MM.1S (cell line): Measurements from ENCODE around the gene GLRA1.

Experiments
- DNase-seq: peaks from one replicate; pipeline ENCODE4 v3.0.0-alpha.2; 2015
- H2AFZ ChIP-seq: fragments of 300-600 bp; sonication (generic); 2 replicates; pipeline ENCODE4 v1.6.0; 2016; ENCODE audit warnings: antibody characterized with exemption, low read length
- H3F3A ChIP-seq: fragments of 300-600 bp; sonication (generic); 2 replicates; pipeline ENCODE4 v1.6.1; 2016; ENCODE audit warnings: mild to moderate bottlenecking, antibody characterized with exemption, low read length, moderate library complexity, mixed read lengths; ENCODE audit not compliant: insufficient read depth
- H3K27ac ChIP-seq: fragments of 300-600 bp; sonication (generic); 2 replicates; pipeline ENCODE4 v1.5.1; 2016; ENCODE audit warnings: mild to moderate bottlenecking, low read length
- H3K27me3 ChIP-seq: fragments of 300-600 bp; sonication (generic); replicated peaks from 2 replicates; pipeline ENCODE4 v1.6.0; 2016; ENCODE audit warnings: low read length; ENCODE audit not compliant: insufficient read depth
- H3K36me3 ChIP-seq: fragments of 300-600 bp; sonication (generic); replicated peaks from 2 replicates; pipeline ENCODE4 v1.6.1; 2016; ENCODE audit warnings: mild to moderate bottlenecking, low read length, mixed read lengths; ENCODE audit not compliant: insufficient read depth
- H3K4me1 ChIP-seq: fragments of 300-600 bp; sonication (generic); 2 replicates; pipeline ENCODE4 v1.6.1; 2016; ENCODE audit warnings: low read length, mixed read lengths
- H3K4me2 ChIP-seq: fragments of 300-600 bp; sonication (generic); 2 replicates; pipeline ENCODE4 v1.6.0; 2016; ENCODE audit warnings: low read depth, low read length
- H3K4me3 ChIP-seq: fragments of 300-600 bp; sonication (generic); 2 replicates; pipeline ENCODE4 v1.5.1; 2016; ENCODE audit warnings: low read length, mixed read lengths
- H3K79me2 ChIP-seq: fragments of 300-600 bp; sonication (generic); 2 replicates; pipeline ENCODE4 v1.6.1; 2016; ENCODE audit warnings: mixed run types, low read length, mixed read lengths
- H3K9ac ChIP-seq: fragments of 300-600 bp; sonication (generic); 2 replicates; pipeline ENCODE4 v1.6.1; 2016; ENCODE audit warnings: low read length, mixed read lengths
- H3K9me2 ChIP-seq: fragments of 300-600 bp; sonication (generic); replicated peaks from 2 replicates; pipeline ENCODE4 v1.6.1; 2016; ENCODE audit warnings: mild to moderate bottlenecking, low read length, mixed read lengths; ENCODE audit not compliant: insufficient read depth
- H3K9me3 ChIP-seq: fragments of 300-600 bp; sonication (generic); replicated peaks from 2 replicates; pipeline ENCODE4 v1.6.1; 2016; ENCODE audit warnings: mild to moderate bottlenecking, low read length, mixed read lengths; ENCODE audit not compliant: insufficient read depth
- H4K20me1 ChIP-seq: fragments of 300-600 bp; sonication (generic); 2 replicates; pipeline ENCODE4 v1.6.1; 2016; ENCODE audit warnings: mild to moderate bottlenecking, low read length, moderate library complexity, mixed read lengths; ENCODE audit not compliant: insufficient read depth
- EZH2 ChIP-seq: fragments of 300-600 bp; sonication (generic); optimal IDR thresholded peaks from 2 replicates; pipeline ENCODE3; 2017; ENCODE audit warnings: low read depth, mild to moderate bottlenecking, antibody characterized with exemption, low read length, mixed read lengths
- EZH2phosphoT487 ChIP-seq: fragments of 300-600 bp; sonication (generic); IDR thresholded peaks from 2 replicates; pipeline ENCODE4 v1.6.1; 2018; ENCODE audit warnings: antibody characterized with exemption, low read length
- TF ChIP-seq, protein P1 (sequence below): fragments of 300-600 bp; sonication (generic); IDR thresholded peaks from 2 replicates; pipeline ENCODE4 v1.5.1; 2016; ENCODE audit warnings: antibody characterized with exemption, low read length, mixed read lengths

GLRA1 gene

DNA sequence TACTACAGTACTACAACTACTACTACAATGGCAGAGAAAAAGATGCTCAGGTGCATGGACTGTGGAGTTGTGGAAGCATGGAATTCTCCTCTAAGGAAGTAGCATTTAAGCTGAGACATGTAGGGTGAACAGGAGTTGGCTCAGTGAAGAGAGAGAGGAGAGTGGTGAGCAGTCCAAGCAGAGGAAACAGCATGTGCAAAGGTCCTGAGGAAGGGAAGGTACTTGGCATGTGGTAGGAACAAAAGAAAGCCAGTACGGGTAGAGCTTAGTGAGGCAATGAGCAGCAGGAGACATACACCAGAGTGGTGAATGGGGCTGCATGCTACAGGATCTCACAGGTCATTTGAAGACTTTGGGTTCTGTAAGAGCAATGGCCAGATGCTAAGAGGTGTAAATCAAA lies 41.4 kb upstream of the GLRA1 start:
- H3K4me3 ChIP-seq, result no peak overlapping the region
- H3K36me3 ChIP-seq, result no peaks in the 10 kb centered on the region
- H3K4me1 ChIP-seq, result no peaks in the 10 kb centered on the region
- H3F3A ChIP-seq, result no peaks in the 10 kb centered on the region
- H3K27ac ChIP-seq, result no peak overlapping the region
- no peak overlapping the region for H2AFZ ChIP-seq
- H3K79me2 ChIP-seq, result no peaks in the 10 kb centered on the region
- H3K27me3 ChIP-seq, result no peaks in the 10 kb centered on the region
- no peaks in the 10 kb centered on the region for H3K9me2 ChIP-seq
- DNase-seq, result no peak
- no peak overlapping the region for H3K9ac ChIP-seq
- H3K9me3 ChIP-seq, result no peaks in the 10 kb centered on the region
- TF ChIP-seq EZH2, result no peak
- no peak overlapping the region for H3K4me2 ChIP-seq
- H4K20me1 ChIP-seq, result no peaks in the 10 kb centered on the region

DNA sequence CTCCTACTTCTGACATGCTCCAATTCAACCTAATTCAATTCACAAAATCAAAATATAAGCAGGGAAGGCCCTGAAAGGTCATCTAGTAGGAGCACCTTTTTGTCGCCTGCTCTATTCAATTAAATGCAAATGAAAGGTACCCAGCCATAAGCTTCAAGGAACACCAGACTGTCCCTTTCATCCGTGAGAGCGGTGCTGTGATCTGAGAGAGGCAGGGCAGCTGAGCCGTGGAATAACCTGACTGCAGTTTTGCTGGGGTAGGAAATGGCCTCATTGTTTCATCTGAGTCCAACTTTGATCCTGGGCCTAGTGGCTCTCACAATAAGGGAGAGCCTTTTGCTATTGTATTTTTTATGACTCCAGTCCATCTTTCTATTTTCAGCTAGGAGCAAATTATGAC lies 39.8 kb upstream of the GLRA1 start:
- H3F3A ChIP-seq, result no peaks in the 10 kb centered on the region
- H3K9ac ChIP-seq, result no peak overlapping the region
- DNase-seq, result no peak
- no peak overlapping the region for H3K4me2 ChIP-seq
- H3K9me2 ChIP-seq, result no peaks in the 10 kb centered on the region
- H3K27ac ChIP-seq, result no peak overlapping the region
- H2AFZ ChIP-seq, result no peak overlapping the region
- H3K9me3 ChIP-seq, result no peaks in the 10 kb centered on the region
- H3K4me3 ChIP-seq, result no peak overlapping the region
- no peaks in the 10 kb centered on the region for H3K27me3 ChIP-seq
- H3K79me2 ChIP-seq, result no peaks in the 10 kb centered on the region
- no peaks in the 10 kb centered on the region for H3K36me3 ChIP-seq
- H3K4me1 ChIP-seq, result no peaks in the 10 kb centered on the region
- no peaks in the 10 kb centered on the region for H4K20me1 ChIP-seq
- TF ChIP-seq EZH2 (no peak), EZH2phosphoT487 (no peak)
- TF ChIP-seq, protein P1, sequence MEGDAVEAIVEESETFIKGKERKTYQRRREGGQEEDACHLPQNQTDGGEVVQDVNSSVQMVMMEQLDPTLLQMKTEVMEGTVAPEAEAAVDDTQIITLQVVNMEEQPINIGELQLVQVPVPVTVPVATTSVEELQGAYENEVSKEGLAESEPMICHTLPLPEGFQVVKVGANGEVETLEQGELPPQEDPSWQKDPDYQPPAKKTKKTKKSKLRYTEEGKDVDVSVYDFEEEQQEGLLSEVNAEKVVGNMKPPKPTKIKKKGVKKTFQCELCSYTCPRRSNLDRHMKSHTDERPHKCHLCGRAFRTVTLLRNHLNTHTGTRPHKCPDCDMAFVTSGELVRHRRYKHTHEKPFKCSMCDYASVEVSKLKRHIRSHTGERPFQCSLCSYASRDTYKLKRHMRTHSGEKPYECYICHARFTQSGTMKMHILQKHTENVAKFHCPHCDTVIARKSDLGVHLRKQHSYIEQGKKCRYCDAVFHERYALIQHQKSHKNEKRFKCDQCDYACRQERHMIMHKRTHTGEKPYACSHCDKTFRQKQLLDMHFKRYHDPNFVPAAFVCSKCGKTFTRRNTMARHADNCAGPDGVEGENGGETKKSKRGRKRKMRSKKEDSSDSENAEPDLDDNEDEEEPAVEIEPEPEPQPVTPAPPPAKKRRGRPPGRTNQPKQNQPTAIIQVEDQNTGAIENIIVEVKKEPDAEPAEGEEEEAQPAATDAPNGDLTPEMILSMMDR, result no peak

DNA sequence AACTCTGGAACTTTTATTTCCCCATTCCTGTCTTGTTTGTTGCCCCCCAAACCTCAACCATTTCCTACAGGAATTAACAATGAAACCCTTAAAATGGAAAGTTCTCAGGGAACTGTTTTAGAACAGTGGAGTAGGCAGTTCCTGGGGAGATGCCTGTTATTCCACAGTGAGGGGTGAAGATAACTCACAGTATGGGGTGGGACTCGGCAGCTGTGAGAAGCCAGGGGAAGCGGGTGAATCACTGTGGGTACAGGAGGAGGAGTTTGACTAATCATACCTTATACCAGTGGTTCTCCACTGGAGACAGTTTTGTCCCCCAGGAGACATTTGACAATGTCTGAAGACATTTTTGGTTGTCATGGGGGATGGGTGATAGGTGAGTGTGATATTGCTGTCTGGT lies 36.9 kb upstream of the GLRA1 start:
- H3K4me3 ChIP-seq, result no peak overlapping the region
- H3K27me3 ChIP-seq, result no peaks in the 10 kb centered on the region
- H2AFZ ChIP-seq, result no peak overlapping the region
- no peak for DNase-seq
- no peak overlapping the region for H3K4me2 ChIP-seq
- H3K36me3 ChIP-seq, result no peaks in the 10 kb centered on the region
- no peaks in the 10 kb centered on the region for H3F3A ChIP-seq
- no peak for TF ChIP-seq EZH2
- TF ChIP-seq, protein P1, result no peak
- no peak for TF ChIP-seq EZH2phosphoT487
- H3K9ac ChIP-seq, result no peak overlapping the region
- no peaks in the 10 kb centered on the region for H3K4me1 ChIP-seq
- H3K27ac ChIP-seq, result no peak overlapping the region
- H3K9me3 ChIP-seq, result no peaks in the 10 kb centered on the region
- H3K79me2 ChIP-seq, result no peaks in the 10 kb centered on the region
- H4K20me1 ChIP-seq, result no peaks in the 10 kb centered on the region
- no peaks in the 10 kb centered on the region for H3K9me2 ChIP-seq

DNA sequence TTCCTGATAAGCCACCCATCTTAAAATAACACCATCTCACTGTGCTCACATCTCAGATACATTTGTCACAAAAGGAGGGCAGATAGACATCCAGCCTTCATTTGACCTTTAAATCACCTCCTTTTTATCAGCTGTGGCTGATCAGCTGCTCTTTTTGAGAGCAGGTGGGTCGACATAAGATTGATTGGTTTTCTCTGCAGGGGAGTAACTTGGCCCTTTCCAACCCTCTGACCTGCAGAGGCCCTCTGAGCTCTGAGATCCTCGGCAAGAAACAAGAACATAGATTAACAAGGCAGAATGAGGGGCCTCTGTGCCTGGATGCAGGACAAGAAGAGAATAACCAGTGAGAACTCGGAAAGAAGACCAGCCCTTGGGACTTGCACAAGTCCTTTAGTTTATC lies 33.5 kb upstream of the GLRA1 start:
- Histone ChIP-seq H3K9me2 (no peaks in the 10 kb centered on the region), H2AFZ (no peak overlapping the region), H3K27me3 (no peaks in the 10 kb centered on the region), H3F3A (no peaks in the 10 kb centered on the region), H3K9me3 (no peaks in the 10 kb centered on the region), H3K4me3 (no peak overlapping the region), H3K27ac (no peak overlapping the region), H3K4me1 (no peaks in the 10 kb centered on the region), H3K79me2 (no peaks in the 10 kb centered on the region), H3K36me3 (no peaks in the 10 kb centered on the region), H3K4me2 (no peak overlapping the region), H4K20me1 (no peaks in the 10 kb centered on the region), H3K9ac (no peak overlapping the region)
- TF ChIP-seq EZH2phosphoT487 (no peak), EZH2 (no peak)
- TF ChIP-seq, protein P1, result no peak
- DNase-seq, result no peak
